GM21825 (cell line): ENCODE data around the gene UBQLN4.
"Not testable (repeated sequence)": the region's sequence is repeated elsewhere in the genome, so short reads cannot be mapped to it uniquely, and the experiment has no call there.

Source experiments
- ATAC-seq: cut with Tn5 transposase; IDR thresholded peaks from one replicate; pipeline ENCODE4 v1.9.1; 2021; ENCODE audit warnings: mild to moderate bottlenecking, moderate library complexity; ENCODE audit not compliant: unreplicated experiment

The UBQLN4 gene

DNA sequence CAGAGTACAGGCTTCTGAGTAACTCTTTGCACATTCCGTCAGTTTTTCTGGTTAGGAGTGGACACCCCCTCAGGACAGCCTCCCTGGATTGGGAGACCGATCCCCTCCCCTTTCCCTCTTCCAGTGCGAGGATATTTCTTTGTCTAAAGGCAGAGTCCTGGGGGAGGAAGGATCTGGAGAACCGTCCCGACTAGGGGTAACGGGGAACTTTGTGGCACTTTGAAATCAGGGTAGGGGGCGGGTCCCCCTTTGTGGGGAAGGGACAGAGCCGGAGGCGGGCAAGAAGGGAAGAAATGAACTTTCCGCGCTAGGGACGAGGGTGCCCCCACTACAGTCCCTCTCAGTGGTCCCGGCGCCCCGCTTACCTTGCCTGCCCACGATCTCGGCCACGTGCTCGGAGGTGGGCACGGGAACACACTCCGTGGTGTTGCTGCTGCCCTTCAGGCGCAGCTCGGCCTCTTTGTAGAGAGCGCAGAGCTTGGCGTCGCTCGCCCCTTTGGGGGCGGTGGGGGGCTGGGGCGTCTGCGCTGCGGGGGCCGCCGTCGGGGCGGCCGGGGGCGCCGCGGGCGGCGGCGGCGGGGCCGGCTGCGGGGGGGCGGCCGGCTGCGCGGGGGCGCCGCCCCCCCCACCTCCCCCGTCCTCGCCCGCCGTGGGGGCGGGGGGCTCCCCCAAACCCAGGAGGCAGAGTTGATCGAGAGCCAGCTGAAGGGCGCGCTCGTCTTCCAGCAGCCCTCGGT is 27.8 kb upstream of the UBQLN4 start:
- no peak for ATAC-seq

GRCh38 chr1:156080863-156081179 is 27.2 kb upstream of the UBQLN4 start:
- no peak for ATAC-seq

GRCh38 chr1:156080241-156080862 is 26.8 kb upstream of the UBQLN4 start:
- ATAC-seq, result no peak

DNA sequence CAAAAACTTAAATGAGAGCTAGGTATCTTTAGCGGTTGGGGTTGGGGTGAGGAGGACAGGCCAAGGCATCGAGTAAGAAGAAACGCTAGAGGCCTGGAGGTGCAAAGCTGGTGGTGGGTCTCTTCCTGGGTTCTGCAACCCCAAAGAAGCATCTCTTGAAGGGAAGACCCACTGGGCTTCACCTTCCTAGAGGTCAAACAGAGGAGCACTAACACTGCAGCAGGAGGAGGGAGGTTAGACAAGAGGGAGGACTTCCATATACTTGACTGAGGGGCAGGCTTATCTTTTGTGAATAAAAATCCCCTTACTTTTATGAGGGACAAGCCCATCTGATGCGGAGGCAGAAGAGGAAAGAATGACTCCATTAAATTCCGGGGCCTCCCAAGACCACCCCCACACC is 26.2 kb upstream of the UBQLN4 start:
- ATAC-seq, result no peak

DNA sequence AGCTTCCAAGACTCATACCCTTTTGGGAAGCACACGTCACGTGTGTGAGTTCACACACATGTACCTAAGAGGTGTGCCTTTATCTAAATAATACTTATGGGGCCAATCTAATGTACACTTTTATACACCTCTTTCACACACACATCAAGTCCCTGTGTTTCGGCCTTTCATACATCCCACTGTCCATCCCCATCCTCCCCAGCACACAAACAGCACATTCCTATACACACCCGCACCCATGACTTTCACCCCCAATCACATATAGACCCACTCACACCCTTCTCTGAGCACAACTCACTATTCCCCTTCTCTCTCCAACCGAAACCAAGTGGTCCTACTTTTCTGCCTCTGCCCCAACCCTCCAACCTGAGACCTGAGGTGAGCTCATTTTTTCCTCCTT is 25.1 kb upstream of the UBQLN4 start:
- no peak for ATAC-seq

- ATAC-seq, result no peak
These were observed 23.8 kb upstream of the UBQLN4 start for GRCh38 chr1:156077430-156077760.

GRCh38 chr1:156076609-156077429 is 23.2 kb upstream of the UBQLN4 start:
- ATAC-seq, result no peak

- no peak for ATAC-seq
These were observed 22.2 kb upstream of the UBQLN4 start for GRCh38 chr1:156075775-156076204.

DNA sequence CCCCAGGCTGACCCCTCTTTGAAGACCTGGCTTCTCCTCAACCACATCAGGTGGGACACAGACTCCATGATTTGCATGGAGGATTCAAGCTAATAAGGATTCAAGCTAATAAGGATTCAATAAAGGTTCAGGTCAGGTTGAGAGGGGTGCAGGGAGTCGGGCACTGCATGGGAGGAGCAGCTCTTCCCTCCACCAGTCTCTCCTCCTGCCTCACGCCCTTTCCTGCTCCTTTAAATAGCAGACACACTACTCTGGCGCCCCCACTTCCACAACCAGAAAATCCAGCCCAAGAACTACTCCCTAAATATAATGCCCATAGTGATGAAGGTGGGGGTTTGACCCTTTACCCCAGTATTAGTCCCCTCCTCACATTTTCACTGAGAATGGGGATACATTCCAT is 21.6 kb upstream of the UBQLN4 start:
- no peak for ATAC-seq

DNA sequence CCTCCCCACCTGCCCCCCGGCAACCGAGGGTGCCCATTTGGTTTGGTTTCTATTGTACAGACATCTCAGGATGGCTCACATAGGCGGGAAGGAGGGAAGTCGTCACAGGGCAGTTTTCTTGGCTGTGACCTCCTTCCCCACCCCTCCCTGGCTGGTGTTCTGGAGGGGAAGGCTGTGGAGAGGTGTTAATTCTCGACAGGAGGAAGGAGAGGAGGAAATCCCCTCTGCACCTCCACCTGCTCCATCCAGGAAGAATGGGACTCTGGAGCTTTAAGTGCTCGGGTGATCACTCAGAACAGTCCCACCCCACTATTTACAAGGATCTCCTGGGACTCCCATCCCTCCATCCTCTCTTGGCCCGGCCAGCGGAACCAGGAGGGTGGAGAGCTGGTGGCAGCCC is 21.1 kb upstream of the UBQLN4 start:
- ATAC-seq, result no peak

DNA sequence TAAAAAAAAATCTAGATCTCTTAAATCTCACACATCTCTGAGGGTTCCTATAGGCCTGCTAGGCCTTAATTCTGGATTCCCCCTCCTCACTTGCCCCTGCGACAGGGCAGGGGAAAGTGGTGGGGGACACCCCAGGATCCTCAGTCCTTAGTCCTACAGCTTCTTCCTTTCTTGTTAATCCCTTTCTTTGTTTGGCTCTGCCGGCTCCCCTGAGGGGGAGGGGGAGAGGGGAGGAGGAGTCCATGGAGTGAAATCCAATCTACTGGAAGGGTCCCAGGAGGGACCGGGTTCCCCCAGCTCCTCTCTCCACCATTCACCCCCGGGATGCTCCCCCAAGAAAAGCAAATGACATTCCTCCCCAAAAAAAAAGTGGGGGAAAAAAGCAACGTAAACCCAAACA is 20.1 kb upstream of the UBQLN4 start:
- no peak for ATAC-seq

DNA sequence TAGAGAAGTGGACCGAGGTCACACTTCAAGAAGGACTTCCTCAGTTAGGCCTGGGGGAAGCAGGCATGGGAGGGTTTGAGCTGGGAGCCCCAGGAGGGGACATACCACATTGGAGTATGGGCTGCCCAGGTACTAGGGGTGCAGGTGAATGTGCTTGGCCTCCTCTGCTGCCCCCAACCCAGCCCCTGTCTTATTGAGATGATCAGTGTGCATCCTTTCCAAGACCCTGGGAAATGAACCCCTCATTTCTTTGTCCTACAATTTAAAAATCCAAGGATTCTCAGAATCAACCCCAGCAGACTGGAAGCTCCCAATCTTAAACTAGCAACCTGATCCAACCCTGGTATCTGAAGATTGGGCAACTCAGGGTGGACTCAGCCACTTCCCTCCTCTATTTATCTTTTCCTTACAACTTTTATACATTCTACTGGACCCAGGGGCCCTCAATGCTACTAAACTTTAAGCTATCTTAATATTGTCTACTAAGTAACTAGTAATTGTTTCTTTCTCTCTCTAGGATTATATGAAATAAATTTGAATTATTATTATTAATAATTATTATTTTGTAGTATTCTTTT is 19.6 kb upstream of the UBQLN4 start:
- no peak for ATAC-seq

- ATAC-seq, result no peak
These were observed 18.7 kb upstream of the UBQLN4 start for GRCh38 chr1:156072251-156072650.

GRCh38 chr1:156071332-156071816 is 17.8 kb upstream of the UBQLN4 start:
- not testable (repeated sequence) for ATAC-seq

DNA sequence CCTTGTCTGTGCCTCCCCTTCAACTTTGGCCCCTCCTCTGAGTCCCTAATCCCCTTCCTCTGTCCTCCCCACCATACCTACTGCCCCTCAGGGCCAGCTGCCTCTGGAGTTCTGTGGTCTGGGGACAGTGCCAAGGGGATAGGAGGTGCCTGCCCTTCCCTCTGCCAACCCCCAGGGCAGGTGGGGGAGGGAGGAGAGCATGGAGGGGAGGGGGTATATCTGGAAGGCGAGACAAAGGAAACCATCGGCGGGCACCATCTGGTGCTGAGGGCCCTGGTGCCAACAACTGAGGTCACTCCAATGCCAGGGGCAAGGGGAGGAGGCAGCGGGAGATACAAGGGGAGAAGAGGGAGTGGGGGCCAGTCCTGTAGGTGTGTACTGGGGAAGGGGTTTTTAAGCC is 16.9 kb upstream of the UBQLN4 start:
- ATAC-seq, result no peak

DNA sequence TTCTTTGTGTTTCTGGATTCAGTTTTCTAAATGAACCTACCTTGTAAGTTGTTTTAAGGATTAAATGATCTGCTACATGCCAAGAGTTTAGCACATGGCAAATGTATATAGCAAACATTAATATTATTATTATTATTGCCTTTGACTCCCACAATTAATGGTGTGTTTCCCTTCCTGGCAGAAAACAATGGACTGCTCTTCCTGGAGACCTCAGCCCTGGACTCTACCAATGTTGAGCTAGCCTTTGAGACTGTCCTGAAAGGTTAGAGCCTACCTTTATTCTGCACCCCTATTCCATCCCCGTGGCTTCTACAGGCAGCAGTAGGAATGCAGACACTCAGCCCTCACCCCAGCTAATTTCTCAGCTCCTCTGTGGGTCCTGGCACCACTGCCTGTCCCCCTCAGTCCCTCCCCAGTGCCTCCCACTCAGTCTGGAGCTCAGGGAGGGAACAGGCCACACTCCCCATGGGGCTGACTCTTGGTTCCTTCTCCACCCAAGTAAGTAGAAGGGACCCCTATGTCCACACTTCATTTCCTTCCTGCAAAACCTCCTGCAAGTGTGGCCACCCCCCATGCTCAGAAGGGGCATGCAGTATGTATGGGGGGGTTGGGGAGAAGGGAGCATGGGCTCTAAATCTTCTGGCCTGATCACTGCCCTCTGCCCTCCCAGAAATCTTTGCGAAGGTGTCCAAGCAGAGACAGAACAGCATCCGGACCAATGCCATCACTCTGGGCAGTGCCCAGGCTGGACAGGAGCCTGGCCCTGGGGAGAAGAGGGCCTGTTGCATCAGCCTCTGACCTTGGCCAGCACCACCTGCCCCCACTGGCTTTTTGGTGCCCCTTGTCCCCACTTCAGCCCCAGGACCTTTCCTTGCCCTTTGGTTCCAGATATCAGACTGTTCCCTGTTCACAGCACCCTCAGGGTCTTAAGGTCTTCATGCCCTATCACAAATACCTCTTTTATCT is 16.2 kb upstream of the UBQLN4 start:
- no peak for ATAC-seq

- ATAC-seq, result no peak
These were observed 13.7 kb upstream of the UBQLN4 start for GRCh38 chr1:156067262-156067661.

DNA sequence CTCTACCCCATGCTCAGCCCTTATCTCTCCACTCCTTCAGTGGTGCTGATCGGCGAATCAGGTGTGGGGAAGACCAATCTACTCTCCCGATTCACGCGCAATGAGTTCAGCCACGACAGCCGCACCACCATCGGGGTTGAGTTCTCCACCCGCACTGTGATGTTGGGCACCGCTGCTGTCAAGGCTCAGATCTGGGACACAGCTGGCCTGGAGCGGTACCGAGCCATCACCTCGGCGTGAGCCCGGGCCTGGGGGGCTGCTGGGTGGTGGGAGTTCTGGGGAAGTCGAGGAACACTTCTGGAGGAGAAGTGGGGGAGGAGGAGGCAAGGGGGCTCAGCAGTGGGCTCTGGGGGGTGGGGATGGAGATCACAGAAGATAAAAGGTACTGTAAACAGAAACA is 12.3 kb upstream of the UBQLN4 start:
- no peak for ATAC-seq

DNA sequence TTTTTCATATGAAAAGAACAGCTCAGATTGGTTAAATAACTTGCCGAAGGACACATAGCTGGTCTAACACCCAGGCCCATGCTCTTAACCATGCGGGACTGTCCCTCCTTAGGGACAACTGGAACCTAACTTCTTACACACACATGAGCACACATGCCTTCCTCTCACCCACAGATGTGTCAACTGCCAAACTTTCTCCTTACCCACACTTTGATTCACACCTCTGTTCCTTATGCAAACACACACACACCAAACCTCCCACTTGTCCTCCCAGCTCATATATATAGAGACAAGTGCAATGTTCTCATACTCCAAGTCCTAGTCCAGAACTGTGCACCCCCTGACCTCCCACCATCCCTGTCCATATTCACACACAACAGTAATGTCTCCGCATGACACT is 11.6 kb upstream of the UBQLN4 start:
- ATAC-seq, result no peak

GRCh38 chr1:156064615-156065014 is 11.0 kb upstream of the UBQLN4 start:
- no peak for ATAC-seq

DNA sequence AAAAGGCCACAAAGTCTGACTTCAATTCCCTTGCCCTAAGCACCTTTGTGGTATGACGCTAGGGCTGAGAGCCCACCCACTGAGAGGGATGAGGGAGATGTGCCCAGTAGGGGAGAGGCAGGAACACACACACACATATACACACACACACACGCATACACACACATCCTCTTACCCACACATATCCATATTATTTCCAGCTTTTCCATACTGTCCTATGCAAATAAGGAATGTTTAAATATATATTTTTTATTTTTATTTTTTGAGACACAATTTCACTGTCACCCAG is 10.3 kb upstream of the UBQLN4 start:
- no peak for ATAC-seq
